RWPE1 (cell line): ENCODE measurements around the gene HOXD8.

Experiments
- CTCF ChIA-PET: fragments of 350-600 bp; sonication (Branson Sonifier 250); formaldehyde crosslinking; extraction: SDS; loops from one replicate; lab custom pipeline; 2021; lab: Yijun Ruan, JAX
- POLR2A ChIA-PET: fragments of 400-600 bp; formaldehyde crosslinking; extraction: SDS; loops from one replicate; lab custom pipeline; 2020; ENCODE audit warnings: antibody characterized with exemption; ENCODE audit not compliant: low non-redundant PET; lab: Yijun Ruan, JAX
- DNase-seq: peaks from one replicate; pipeline ENCODE4 v3.0.0; 2012; ENCODE audit warnings: low spot score
- H3K27ac ChIP-seq: fragments of 450-650 bp; 2 replicates; pipeline ENCODE4 v1.5.1; 2017
- TF ChIP-seq, protein P1 (sequence below): fragments of 450-650 bp; conservative IDR thresholded peaks from 2 replicates; pipeline ENCODE4 v1.5.1; 2017; ENCODE audit warnings: low read depth, mild to moderate bottlenecking

HOXD8 gene

DNA sequence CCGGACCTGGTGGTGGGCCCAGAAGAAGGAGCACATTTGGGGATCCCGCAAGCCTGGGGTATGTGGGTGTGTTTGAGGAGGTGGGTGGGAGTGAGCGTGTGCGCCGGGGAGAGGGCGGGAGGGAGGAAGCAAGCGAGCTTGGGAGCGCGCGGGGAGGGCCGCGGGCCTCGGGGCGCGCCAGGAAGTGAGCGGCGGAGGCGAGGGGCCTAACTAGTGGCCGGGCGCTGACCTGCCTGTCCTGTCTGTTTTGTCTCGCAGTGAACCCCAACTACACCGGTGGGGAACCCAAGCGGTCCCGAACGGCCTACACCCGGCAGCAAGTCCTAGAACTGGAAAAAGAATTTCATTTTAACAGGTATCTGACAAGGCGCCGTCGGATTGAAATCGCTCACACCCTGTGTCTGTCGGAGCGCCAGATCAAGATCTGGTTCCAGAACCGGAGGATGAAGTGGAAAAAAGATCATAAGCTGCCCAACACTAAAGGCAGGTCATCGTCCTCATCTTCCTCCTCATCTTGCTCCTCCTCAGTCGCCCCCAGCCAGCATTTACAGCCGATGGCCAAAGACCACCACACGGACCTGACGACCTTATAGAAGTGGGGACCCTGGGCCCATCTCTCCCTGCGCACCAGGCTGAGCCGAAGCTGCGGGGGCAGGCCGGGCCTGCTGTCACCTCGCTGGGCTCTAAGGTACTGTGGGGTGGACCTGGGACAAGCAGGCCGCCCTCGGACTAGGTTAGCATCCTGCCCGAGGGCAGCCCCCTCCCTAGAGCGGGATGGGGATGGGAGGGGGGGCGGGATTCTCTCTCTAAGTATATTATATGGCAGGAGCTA is 23.1 kb downstream of the HOXD8 start:
- H3K27ac ChIP-seq, result no peak overlapping the region
- POLR2A ChIA-PET, result no interaction called here
- CTCF ChIA-PET, result no interaction called here
- DNase-seq, result no peak
- TF ChIP-seq, protein P1, sequence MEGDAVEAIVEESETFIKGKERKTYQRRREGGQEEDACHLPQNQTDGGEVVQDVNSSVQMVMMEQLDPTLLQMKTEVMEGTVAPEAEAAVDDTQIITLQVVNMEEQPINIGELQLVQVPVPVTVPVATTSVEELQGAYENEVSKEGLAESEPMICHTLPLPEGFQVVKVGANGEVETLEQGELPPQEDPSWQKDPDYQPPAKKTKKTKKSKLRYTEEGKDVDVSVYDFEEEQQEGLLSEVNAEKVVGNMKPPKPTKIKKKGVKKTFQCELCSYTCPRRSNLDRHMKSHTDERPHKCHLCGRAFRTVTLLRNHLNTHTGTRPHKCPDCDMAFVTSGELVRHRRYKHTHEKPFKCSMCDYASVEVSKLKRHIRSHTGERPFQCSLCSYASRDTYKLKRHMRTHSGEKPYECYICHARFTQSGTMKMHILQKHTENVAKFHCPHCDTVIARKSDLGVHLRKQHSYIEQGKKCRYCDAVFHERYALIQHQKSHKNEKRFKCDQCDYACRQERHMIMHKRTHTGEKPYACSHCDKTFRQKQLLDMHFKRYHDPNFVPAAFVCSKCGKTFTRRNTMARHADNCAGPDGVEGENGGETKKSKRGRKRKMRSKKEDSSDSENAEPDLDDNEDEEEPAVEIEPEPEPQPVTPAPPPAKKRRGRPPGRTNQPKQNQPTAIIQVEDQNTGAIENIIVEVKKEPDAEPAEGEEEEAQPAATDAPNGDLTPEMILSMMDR, result no peak

GRCh38 chr2:176154576-176155252 is 25.2 kb downstream of the HOXD8 start:
- no peak overlapping the region for H3K27ac ChIP-seq
- DNase-seq, result no peak
- ChIA-PET POLR2A (no interaction called here), CTCF (interaction anchor here (0.6 to 2.2 kb wide), 4 partner anchors 14 to 276 kb away, joined by 3 to 7 read pairs (median 4); no protein-coding TSS in a partner anchor)
- TF ChIP-seq, protein P1, result no peak

- ChIA-PET POLR2A (no interaction called here), CTCF (interaction anchor here (0.6 to 2.2 kb wide), 2 partner anchors 15 to 276 kb away, joined by 3 to 7 read pairs; no protein-coding TSS in a partner anchor)
- TF ChIP-seq, protein P1, result no peak
- H3K27ac ChIP-seq, result no peak overlapping the region
- no peak for DNase-seq
Observed at GRCh38 chr2:176155356-176156044, 26.0 kb downstream of the HOXD8 start.

- no peak for DNase-seq
- H3K27ac ChIP-seq, result no peak overlapping the region
- TF ChIP-seq, protein P1, result no peak
- CTCF ChIA-PET, result interaction anchor here (2.2 kb wide), 1 partner anchor 16 kb away, joined by 7 read pairs; no protein-coding TSS in a partner anchor
- POLR2A ChIA-PET, result no interaction called here
Observed at GRCh38 chr2:176156301-176156806, 26.8 kb downstream of the HOXD8 start.

- POLR2A ChIA-PET, result no interaction called here
- TF ChIP-seq, protein P1, result no peak
- DNase-seq, result no peak
- H3K27ac ChIP-seq, result no peak within 1 kb of the TSS
- CTCF ChIA-PET, result no interaction called here
Observed at GRCh38 chr2:176156807-176157498, 27.4 kb downstream of the HOXD8 start, which contains the start of gene HOXD3. HOXD3 (plus strand) TSS chr2:176157307; CDS start chr2:176169115, 11,808 bp downstream.
